GM12865 (cell line): Measurements from ENCODE around the gene DNAJC1.

Experiments
- DNase-seq: peaks from one replicate; pipeline ENCODE4 v3.0.0; 2010; ENCODE audit warnings: low read depth
- H3K4me3 ChIP-seq: 2 replicates; pipeline ENCODE4 v1.5.1; 2011; ENCODE audit warnings: mild to moderate bottlenecking, low read depth, low read length, control low read depth
- TF ChIP-seq, protein P1 (sequence below): IDR thresholded peaks from 2 replicates; pipeline ENCODE4 v1.5.1; 2011; ENCODE audit warnings: low read length, control low read depth, low read depth, inconsistent platforms; ENCODE audit not compliant: insufficient read depth; ENCODE audit errors: missing control alignments

The DNAJC1 gene

DNA sequence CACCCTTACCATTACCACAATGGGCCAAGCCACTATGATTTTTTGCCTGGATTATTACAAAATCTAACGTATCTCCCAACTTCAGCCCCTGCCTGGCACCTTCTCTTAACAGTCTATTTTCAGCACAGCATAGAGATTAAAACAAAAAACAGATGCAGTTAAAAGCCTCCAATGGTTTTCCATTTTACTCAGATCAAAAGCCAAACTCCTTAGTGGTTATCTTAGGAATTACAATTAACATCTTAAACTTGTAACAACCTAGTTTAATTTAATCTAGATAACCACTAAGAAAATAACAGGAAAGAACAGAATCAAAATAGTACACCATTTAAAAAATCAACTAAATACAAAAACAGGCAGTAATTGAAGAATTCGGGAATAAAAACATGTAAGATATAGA lies 43.5 kb downstream of the DNAJC1 start:
- H3K4me3 ChIP-seq, result no peak overlapping the region
- DNase-seq, result no peak
- TF ChIP-seq, protein P1, sequence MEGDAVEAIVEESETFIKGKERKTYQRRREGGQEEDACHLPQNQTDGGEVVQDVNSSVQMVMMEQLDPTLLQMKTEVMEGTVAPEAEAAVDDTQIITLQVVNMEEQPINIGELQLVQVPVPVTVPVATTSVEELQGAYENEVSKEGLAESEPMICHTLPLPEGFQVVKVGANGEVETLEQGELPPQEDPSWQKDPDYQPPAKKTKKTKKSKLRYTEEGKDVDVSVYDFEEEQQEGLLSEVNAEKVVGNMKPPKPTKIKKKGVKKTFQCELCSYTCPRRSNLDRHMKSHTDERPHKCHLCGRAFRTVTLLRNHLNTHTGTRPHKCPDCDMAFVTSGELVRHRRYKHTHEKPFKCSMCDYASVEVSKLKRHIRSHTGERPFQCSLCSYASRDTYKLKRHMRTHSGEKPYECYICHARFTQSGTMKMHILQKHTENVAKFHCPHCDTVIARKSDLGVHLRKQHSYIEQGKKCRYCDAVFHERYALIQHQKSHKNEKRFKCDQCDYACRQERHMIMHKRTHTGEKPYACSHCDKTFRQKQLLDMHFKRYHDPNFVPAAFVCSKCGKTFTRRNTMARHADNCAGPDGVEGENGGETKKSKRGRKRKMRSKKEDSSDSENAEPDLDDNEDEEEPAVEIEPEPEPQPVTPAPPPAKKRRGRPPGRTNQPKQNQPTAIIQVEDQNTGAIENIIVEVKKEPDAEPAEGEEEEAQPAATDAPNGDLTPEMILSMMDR, result no peak

DNA sequence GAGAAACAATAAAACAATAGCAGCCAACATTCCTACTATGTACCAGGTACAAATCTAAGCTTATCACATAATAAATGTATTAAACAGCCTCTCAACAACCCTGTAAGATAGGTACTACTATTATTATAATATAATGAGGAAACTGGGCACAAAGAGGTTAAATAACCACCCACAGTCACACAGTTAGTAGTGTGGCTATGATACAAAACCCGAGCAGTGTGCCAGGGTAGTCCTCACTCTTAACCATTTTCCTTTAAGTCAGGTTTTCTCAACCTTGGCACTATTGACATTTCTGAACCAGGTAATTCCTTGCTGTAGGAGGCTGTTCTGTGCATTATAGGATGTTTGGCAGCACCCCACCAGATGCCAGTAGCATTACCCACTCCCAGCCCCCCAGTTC lies 48.8 kb downstream of the DNAJC1 start:
- H3K4me3 ChIP-seq, result no peak overlapping the region
- TF ChIP-seq, protein P1, result no peak
- DNase-seq, result no peak

DNA sequence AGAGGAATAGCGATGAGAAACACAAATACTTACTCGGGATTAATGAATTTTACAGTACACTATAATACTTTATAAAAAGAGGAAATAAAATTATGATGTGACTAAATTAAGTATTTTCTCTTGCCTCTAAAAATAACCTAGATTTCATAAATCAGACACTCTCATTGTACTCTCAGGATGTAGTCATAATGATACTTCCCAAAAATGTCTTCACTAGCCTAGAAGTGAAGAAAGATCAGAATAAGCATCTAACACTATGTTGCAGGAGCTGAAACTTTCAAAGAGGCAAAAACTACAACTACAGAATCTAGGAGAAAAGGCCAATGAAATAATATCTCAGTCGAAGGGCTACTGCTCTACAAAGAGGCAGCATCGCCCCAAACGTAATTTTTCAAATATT lies 49.4 kb downstream of the DNAJC1 start:
- TF ChIP-seq, protein P1, result no peak
- DNase-seq, result peak; percentile 32
- no peak overlapping the region for H3K4me3 ChIP-seq

DNA sequence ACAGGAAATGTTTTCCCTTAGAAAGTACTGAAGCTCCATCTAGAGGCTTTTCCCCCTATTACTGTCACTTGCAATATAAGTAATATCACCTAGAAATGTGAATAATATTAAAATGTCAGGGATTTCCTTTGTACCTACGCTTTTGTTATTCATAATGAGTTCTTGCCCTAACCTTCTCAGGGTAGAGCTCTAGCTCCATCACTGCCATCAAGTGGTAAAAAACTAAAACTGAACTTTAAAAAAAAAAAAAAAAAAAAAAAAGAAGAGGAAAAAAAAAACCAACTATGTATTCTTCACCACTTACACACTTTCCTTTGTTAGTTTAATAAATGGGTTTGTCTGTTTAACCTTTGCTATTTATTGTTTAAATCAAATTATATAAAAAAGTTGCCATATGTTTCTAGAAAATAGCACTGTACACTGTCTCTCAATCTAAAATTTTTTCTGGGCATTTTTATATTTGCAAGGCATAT lies 49.9 kb downstream of the DNAJC1 start:
- H3K4me3 ChIP-seq, result no peak overlapping the region
- TF ChIP-seq, protein P1, result peak; percentile 35
- DNase-seq, result peak; percentile 56

DNA sequence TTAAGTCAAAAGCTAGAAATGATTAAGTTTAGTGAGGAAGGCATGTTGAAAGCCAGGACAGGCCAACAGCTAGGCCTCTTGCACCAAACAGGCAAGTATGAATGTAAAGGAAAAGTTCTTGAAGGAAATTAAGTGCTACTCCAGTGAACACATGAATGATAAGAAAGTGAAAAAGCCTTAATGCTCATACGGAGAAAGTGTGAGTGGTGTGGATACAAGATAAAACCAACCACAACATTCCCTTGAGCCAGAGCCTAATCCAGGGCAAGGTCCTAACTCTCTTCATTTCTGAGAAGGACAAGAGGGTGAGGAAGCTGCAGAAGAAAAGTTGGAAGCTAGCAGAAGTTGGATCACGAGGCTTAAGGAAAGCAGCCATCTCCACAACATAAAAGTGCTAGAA lies 53.0 kb downstream of the DNAJC1 start:
- DNase-seq, result no peak
- no peak overlapping the region for H3K4me3 ChIP-seq
- TF ChIP-seq, protein P1, result no peak

DNA sequence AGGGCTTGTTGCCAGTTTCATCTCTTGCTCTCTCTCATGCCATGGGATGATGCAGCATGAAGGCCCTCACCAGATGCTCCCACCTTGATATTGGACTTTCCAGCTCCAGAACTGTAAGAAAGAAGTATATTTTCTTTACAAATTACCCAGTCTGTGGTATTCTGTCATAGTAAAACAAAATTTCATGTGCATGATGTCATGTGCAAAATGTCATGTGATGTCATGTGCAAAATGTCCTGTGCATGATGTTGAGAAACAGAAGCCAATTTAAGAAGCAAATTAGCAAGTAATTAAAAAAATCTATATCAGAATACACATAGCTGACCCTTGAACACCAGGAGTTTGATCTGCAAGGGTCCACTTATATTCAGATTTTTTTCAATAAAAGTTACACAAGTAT lies 56.6 kb downstream of the DNAJC1 start:
- H3K4me3 ChIP-seq, result no peak overlapping the region
- no peak for DNase-seq
- TF ChIP-seq, protein P1, result no peak

DNA sequence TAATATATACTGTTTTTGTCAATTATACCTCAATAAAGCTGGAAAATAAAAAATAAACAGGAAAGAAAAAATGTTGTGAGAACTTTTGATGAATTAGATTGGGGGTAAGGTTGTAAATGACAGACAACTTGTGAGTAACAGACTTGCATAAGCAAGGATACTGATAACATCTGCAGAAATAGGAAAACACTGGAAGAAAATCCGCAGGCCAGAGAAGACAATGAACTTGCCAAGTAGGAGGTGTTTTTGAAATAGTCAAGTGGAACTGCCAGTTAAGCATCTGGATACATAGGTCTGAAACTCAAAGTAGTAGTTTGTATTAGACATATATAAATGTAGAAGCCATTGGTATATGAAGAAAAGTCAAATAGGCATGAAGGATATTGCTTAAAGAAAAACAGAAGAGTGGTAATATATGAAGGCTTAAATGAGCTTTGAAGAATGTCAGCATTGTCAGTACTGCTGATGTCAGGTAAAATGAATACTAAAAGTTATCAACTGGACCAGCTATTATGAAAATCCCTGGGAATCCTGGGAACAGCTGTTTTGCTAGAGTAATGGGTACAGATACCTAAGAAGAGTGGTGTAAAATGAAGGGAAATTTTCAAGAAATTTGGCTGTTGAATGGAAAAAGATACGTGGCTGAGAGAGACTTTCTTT lies 58.7 kb downstream of the DNAJC1 start:
- TF ChIP-seq, protein P1, result no peak
- DNase-seq, result no peak
- no peak overlapping the region for H3K4me3 ChIP-seq
